Upper lobe of right lung (tissue), 1 donor: ENCODE measurements around the gene ATG10. TPM values are rescaled to one million over a fixed set of nuclear protein-coding genes. Genes with fewer than 3 reads are reported as not detected.

ENCODE experiments used
- ATAC-seq: fragments of 200-7000 bp; cut with Tn5 transposase; one replicate; pipeline ENCODE4 v1.9.1; 2020; ENCODE audit warnings: mild to moderate bottlenecking, moderate library complexity
- DNase-seq: peaks from one replicate; pipeline ENCODE4 v3.0.0-alpha.2; 2020
- H3K27ac ChIP-seq: fragments of 200-600 bp; one replicate; pipeline ENCODE4 v1.8.0; 2022
- H3K27me3 ChIP-seq: fragments of 200-600 bp; one replicate; pipeline ENCODE4 v1.8.0; 2022; ENCODE audit warnings: mild to moderate bottlenecking
- H3K36me3 ChIP-seq: fragments of 200-600 bp; one replicate; pipeline ENCODE4 v1.8.0; 2022
- H3K4me1 ChIP-seq: fragments of 200-600 bp; one replicate; pipeline ENCODE4 v1.8.0; 2022
- H3K4me3 ChIP-seq: fragments of 200-600 bp; one replicate; pipeline ENCODE4 v1.8.0; 2022; ENCODE audit warnings: mild to moderate bottlenecking
- H3K9me3 ChIP-seq: fragments of 200-600 bp; one replicate; pipeline ENCODE4 v1.8.0; 2022
- intact Hi-C: fragments of 100-400 bp; cut with DNase I; formaldehyde crosslinking; loops from one replicate; pipeline ENCODE4 v1.11.0; 2022
- total RNA-seq: library from RNA; stranded (reverse); fragmentation: NEBNext Ultra II Directional; extraction: Animal tissue kit (Norgen Biotek cat#: 25700); gene quantifications from one replicate; pipeline ENCODE4 v1.2.1, GENCODE V29; 2021
- TF ChIP-seq, protein P1 (sequence below): fragments of 200-600 bp; IDR thresholded peaks from one replicate; pipeline ENCODE4 v1.8.0; 2022; ENCODE audit warnings: antibody characterized with exemption
- donor health status: DM: no; HTN: yes; CAD: no; lungs with severe emphysema.

The ATG10 gene
- total RNA-seq, 1 donor from 2014 or later, result 3.7 TPM

DNA sequence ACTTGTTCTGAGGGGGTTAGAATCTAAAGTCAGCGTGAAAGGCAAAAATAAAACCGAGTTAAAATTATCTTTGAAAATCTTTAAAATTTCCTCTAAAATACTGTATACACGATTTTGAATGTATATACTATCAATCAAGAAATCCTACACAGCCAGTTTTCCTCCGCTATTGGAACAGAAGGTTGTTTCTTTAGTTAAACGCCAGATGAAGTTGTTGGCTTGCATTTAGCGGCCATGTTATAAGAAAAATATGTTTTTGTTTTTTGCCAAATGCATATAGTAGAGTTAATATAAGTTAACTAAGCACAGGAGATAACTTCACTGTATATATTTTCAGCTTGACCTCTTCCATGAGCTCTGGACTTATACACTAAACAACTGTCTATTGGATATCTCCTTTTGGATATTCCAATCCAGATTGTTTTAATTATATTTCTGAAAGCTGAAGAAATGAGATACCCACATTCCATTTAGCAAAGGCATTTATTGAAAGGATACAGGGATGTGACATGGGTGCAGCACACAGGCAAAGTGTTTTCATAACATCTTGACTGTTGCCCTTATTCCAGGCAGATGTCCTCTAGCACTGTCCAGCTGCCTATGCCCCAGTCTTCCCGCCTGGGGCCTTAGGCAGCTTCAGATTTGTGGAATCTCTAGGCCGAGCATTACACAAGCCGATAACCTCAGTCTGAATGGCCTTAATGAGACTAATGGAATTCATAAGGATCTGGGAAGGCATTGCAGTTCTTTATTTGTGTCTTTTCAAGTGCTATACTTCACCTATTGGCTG is 10.0 kb upstream of the ATG10 start:
- no peak overlapping the region for H3K4me3 ChIP-seq
- no peaks in the 10 kb centered on the region for H3K9me3 ChIP-seq
- no peaks in the 10 kb centered on the region for H3K27me3 ChIP-seq
- H3K27ac ChIP-seq, result no peak overlapping the region
- H3K36me3 ChIP-seq, result no peaks in the 10 kb centered on the region
- intact Hi-C loops, result no loop called here
- DNase-seq (no peak), ATAC-seq (no peak)
- TF ChIP-seq, protein P1, sequence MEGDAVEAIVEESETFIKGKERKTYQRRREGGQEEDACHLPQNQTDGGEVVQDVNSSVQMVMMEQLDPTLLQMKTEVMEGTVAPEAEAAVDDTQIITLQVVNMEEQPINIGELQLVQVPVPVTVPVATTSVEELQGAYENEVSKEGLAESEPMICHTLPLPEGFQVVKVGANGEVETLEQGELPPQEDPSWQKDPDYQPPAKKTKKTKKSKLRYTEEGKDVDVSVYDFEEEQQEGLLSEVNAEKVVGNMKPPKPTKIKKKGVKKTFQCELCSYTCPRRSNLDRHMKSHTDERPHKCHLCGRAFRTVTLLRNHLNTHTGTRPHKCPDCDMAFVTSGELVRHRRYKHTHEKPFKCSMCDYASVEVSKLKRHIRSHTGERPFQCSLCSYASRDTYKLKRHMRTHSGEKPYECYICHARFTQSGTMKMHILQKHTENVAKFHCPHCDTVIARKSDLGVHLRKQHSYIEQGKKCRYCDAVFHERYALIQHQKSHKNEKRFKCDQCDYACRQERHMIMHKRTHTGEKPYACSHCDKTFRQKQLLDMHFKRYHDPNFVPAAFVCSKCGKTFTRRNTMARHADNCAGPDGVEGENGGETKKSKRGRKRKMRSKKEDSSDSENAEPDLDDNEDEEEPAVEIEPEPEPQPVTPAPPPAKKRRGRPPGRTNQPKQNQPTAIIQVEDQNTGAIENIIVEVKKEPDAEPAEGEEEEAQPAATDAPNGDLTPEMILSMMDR, result no peak
- H3K4me1 ChIP-seq, result no peaks in the 10 kb centered on the region

DNA sequence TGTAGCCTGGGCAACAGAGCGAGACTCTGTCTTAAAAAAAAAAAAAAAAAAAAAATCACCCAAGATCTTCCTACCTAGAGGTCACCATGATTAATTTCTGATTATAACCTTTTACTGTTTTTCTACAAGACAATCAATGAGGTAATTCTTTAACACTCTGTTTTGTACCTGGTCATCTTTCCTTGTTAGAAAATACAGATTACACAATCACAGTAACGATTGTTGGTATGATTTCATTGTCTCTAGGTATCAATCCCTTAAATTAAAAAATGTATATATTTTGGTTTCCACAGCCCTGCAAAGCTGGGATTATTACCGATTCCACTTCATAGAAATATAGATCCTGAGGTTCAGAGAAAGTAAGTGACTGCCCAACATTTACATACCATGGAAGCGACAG is 8.3 kb upstream of the ATG10 start:
- TF ChIP-seq, protein P1, result no peak
- Histone ChIP-seq H3K4me1 (no peaks in the 10 kb centered on the region), H3K27ac (no peak overlapping the region), H3K9me3 (no peaks in the 10 kb centered on the region), H3K4me3 (no peak overlapping the region), H3K36me3 (no peaks in the 10 kb centered on the region), H3K27me3 (no peaks in the 10 kb centered on the region)
- DNase-seq, result no peak
- ATAC-seq, result no peak
- intact Hi-C loops, result no loop called here

DNA sequence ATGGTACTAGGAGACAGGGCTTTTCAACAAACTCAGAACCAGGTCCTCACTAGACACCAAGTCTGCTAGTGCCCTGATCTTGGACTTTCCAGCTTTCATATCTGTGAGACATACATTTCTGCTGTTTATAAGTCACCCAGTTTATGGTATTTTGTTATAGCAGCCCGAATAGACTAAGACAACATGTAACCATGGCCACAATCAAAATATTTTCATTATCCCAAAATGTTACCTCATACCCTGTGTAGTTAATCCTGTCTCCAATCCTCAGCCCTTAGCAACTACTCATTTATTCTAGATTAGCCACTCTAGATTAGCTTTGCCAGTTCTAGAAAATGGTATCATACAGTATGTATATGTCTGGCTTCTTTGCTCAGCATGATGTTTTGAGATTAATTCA is 6.3 kb upstream of the ATG10 start:
- Histone ChIP-seq H3K27me3 (no peaks in the 10 kb centered on the region), H3K9me3 (no peaks in the 10 kb centered on the region), H3K27ac (no peak overlapping the region), H3K4me3 (no peak overlapping the region), H3K36me3 (no peaks in the 10 kb centered on the region), H3K4me1 (no peaks in the 10 kb centered on the region)
- TF ChIP-seq, protein P1, result no peak
- ATAC-seq (no peak), DNase-seq (no peak)
- intact Hi-C loops, result no loop called here

DNA sequence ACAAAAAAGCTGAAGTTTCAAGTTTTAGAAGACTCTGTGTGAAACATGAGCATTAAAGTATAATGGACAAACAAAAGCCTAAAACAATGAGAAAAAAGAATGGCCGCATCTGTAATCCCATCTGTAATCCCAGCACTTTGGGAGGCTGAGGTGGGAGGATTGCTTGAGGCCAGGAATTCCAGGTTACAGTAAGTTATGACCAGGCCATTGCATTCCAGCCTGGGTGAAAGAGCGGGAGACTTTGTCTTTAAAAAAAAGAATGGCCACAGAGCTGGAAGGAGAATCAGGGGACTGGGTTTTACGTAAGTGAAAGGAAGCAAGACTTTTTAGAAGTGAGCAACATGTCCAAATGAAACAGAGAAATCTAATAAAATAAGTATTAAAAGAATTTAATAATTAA is 2.6 kb upstream of the ATG10 start:
- no peak overlapping the region for H3K4me3 ChIP-seq
- no peak for ATAC-seq
- no peaks in the 10 kb centered on the region for H3K27me3 ChIP-seq
- intact Hi-C loops, result no loop called here
- H3K9me3 ChIP-seq, result no peaks in the 10 kb centered on the region
- H3K36me3 ChIP-seq, result no peaks in the 10 kb centered on the region
- no peak overlapping the region for H3K27ac ChIP-seq
- DNase-seq, result no peak
- TF ChIP-seq, protein P1, result no peak
- H3K4me1 ChIP-seq, result no peaks in the 10 kb centered on the region

DNA sequence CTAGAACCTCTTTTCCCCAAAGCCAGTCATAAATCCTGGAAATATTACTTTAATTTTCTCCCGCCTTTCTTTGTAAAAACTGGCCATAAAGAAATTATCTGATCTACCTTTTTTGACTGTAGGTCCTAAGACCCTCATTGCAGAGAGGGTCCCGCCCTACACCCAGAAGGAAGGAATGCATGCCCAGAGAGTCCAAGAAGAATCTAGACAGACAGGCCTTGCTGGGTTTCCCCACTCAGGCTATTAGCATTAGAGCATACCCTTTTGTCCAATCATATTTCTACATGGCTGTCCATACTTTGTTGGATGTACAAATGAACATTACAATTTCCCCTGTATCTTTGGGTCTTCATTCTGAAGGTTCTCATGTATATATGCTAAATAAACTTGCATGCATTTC is 1.9 kb upstream of the ATG10 start:
- TF ChIP-seq, protein P1, result no peak
- Histone ChIP-seq H3K36me3 (no peaks in the 10 kb centered on the region), H3K27ac (no peak overlapping the region), H3K4me1 (no peaks in the 10 kb centered on the region), H3K4me3 (no peak overlapping the region), H3K27me3 (no peaks in the 10 kb centered on the region), H3K9me3 (no peaks in the 10 kb centered on the region)
- ATAC-seq (no peak), DNase-seq (no peak)
- intact Hi-C loops, result no loop called here
